ENCODE results near the gene HLA-DPB1. TPM values are rescaled to one million over a fixed set of nuclear protein-coding genes. Genes with fewer than 3 reads are reported as not detected.
A peak's percentile ranks its signal among the peaks of the same experiment; 100 is the strongest.
"Not testable (repeated sequence)": the region's sequence is repeated elsewhere in the genome, so short reads cannot be mapped to it uniquely, and the experiment has no call there.

Gene HLA-DPB1
- 25.4 and 47.3 TPM in 2 replicates for total RNA-seq (2014; rRNA removed; shearing (Covaris generic))

DNA sequence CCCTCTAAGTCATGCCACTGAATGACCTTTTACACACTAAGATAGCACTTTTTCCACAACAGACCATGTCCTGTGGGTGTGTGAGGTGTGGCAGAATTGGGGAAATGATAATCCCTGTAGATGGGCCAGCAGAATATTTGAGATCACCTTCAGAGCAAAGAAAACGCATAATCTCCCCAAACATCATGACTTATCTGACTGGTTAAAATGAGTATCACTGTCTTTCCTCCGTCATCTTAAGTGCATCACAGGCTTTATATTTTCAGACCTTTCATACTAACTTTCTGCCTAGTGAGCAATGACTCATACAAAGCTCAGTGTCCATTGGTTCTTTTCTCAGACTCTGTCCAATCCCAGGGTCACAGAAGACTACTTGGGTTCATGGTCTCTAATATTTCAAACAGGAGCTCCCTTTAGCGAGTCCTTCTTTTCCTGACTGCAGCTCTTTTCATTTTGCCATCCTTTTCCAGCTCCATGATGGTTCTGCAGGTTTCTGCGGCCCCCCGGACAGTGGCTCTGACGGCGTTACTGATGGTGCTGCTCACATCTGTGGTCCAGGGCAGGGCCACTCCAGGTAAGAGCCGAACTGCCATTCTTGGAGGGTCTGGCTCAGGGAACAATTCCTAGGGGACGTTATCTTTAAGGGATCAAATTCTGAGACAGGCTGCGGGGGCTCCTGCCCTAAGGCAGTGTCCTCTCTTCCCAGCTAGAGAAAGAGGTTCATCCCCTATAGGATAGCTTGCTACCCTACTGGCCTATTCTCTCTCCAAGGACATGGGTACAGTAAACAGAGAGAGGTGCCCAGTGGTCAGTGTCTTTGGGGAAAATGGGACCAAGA is at the start of gene HLA-DPB1:
HLA-DPB1 (plus strand) TSS at position 423 of the 838 bp plus-strand sequence; CDS start at position 475, 52 bp downstream.
- peak; percentile 45 for DNase-seq (ENCODE audit: low spot score)

DNA sequence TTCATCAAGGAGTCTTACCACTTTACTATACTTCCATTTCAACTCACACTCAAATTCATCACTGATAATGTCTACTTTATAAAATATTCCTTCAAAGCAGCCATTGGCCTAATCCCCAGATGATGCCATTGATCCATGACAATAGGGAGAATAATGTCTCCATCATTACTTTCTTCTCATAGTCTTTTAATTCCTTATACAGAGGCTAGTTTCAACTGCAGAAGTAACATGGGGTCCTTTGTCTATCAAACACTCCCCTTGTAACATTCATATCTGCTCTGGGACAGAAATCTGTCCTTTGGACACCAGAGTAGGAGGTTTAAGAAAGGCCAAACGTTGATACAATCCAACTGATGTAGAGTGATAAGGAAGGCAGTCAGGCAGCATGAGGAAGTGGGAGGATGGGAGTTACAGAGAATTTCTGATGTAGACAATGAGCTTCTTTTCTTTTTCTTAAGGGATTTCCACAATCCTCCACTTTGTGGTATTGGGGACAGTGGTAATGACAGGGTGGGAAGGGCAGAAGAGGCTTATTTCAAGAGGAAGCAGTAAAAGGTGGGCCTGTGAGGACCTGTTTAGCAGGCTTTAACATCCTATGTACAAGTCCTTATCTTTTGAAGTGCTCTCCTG is 47.5 kb upstream of the HLA-DPB1 start:
- no peak for DNase-seq (ENCODE audit: low spot score)

DNA sequence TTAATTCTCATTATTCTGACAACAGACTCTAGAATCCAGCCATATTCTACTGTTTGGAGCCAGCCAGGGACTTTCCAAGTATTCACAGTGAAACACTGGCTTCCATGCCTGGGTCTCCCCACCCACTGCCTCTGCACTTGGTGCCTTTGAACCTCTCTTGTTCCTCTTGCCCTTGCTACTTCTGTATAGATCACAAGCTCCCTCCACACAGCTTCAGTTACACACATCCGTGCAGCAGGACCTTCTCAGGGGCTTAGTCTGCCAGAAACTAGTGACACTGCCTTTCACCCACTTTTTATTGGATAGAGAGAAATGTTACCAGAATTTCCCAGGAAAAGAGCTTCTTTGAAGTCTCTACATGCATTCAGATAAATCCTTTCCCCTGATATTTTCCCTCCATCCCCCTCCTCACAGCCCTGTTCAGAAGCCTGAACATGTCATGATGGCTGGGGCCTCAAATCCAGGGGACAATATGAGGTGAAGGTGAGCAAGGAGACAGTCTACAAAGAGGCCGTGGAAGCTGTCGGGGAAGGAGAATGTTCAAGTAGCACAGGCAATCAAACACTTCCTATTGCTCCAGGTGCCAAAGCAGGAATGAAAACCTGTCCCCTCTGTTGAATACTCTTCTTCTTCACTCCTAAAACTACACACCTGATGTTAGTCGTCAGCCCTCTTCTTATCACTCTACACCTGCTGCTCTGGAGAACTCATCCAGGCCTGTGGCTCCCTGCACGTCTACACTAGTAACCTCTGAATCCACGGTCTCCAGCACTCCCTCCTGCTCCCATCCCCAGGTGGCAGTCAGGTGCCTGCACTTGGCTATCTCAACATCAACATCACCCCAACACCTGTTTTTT is 46.2 kb upstream of the HLA-DPB1 start:
- no peak for DNase-seq (ENCODE audit: low spot score)

DNA sequence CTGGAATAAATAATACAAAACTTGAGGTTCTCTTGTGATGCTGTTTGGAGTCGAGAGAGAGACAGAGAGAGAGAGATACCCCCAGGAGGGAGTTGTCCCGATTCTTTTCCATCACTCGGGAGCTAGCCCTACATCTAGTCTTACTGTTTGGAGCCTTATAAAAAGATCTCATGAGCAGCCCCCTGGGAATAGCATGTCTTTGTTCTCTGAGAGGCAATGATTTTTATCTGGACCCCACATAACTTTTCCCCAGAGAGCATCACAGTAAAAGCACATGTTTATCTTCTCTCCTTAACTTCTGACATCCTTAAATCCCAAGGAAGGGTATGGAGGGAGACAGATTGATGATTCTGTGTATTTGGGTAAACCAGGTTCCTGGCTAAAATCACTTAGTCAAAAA is 45.5 kb upstream of the HLA-DPB1 start:
- DNase-seq (ENCODE audit: low spot score) = no peak

DNA sequence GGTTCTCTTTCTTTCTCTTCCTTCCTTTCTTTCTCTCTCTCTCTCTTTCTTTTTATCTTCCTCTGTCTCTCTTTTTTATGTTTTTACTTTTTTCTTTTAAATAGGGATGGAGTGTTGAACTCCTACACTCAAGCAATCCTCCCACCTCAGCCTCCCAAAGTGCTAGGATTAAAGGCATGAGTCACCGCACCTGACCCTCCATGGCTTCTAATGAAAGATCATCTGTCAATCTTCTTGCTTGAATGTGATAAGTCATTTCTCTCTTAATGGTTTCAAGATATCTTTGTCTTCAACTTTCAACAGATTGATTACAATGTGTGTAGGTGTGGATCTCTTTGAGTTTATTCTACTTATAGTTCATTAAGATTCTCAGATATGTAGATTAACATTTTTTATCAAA is 41.2 kb upstream of the HLA-DPB1 start:
- DNase-seq (ENCODE audit: low spot score) = no peak

DNA sequence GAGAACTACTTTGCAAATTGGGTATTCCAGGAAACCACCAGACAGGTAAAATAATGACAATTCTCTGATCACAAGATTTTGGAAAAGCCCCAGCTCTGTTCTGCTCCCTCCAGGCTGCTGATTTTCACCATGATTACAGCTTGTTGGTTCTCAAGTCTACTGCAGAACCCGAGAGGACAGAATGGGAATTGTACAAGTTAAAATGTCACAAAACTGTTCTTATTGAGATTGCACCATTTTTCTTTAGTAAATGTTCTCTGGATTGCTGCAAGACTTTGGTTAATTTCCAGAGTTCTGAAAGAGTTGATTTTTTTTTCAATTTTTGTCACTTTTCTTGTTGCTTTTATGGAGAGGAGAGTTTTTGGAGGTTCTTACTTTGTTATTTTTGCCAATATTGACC is 39.3 kb upstream of the HLA-DPB1 start:
- no peak for DNase-seq (ENCODE audit: low spot score)

DNA sequence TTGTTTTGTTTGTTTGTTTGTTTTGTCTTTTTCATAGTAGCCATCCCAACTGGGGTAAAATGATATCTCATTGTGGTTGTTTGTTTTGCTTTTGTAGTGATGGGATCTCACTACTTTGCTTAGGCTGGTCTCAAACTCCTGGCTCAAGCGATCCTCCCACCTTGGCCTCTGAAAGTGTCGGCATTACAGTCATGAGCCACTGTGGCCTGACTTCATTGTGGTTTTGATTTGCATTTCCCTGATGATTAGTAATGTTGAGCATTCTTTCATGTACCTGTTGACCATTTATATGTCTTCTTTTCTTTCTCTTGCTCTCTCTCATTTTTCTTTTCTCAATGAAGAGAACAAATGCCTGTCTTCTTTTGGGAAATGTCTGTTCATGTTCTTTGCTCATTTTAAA is 35.6 kb upstream of the HLA-DPB1 start:
- DNase-seq (ENCODE audit: low spot score) = no peak

DNA sequence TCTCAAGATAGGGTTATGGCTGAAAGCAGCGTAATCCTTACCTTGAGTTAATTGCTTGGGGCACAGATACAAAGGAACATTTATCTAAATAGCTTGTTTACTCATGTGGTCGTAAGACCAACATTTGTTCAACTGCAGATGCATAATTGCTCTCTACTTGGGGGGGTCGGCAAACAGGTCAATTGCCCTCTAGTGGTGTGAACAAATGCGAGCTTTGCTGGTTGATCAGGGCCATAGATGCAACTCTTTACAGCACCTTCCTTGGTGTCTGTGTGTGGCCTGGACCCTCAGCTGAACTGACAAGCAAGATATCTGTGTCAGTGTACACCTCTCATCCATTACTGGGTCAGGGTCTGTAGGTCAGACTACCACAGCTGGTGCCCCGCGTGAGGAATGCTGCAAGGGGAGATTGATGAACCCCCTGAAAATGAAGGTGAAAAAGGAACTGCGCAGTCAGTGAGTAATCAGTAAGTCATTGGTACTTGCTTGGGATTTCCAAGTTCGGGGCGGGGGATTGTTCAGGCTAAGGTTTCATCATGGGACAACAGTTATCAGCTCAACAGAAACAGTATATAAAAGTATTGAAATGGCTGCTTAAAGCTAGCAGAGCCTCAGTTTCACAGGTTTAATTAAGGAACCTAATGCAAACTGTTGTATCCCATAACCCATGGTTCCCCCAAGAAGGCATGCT is 26.3 kb upstream of the HLA-DPB1 start:
- DNase-seq (ENCODE audit: low spot score) = no peak

DNA sequence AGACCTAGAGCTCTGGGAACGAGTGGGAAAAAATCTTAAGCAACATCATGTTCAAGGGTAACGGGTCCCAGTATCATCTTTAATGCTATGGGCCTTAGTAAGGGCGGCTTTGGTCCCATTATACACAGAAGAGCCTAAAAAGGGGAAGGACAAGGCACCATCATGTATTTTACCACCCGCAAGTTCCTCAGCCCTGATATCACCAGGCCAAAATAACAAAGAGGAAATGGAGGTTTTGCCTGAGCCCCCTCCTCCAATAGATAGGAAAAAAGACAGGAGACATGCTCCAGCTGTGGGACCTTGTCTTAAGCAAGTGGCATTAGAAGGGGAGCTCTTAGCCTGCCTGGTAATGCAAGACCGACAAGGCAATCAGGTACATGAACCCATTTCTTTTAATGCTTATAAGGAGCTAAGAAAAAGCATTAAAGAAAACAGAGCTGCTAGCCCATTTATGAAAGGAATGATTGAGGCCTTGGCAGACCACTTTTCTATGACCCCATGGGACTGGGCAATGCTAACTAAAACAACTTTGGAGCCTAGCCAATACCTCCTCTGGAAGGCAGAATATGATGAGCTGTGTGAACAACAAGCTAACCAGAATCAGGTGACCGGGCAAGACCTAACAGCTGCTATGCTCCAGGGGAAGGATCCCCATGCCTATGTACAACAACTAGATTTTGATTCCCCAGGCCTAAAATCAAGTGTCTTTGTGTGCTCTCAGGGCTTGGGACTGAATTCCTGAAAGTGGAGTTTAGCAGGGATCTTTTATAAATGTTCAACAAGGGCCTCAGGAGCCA is 25.6 kb upstream of the HLA-DPB1 start:
- DNase-seq (ENCODE audit: low spot score) = no peak

DNA sequence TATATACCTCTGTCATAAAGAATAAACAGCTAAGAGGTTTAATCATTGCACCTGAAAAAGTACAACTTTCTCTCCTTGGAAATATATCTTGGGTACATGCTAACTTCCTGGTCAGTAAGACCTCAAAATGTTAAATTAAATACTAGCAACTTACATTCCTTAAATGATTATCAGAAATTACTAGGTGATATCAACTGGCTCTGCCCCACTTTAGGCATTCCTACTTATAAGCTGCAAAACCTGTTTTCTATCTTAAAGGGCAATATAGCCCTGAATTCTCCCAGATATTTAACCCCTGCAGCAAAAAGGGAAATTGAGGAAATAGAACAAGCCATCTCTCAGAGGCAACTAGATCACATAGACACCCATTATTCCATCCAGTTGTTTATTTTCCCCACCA is 23.2 kb upstream of the HLA-DPB1 start:
- DNase-seq (ENCODE audit: low spot score) = no peak

DNA sequence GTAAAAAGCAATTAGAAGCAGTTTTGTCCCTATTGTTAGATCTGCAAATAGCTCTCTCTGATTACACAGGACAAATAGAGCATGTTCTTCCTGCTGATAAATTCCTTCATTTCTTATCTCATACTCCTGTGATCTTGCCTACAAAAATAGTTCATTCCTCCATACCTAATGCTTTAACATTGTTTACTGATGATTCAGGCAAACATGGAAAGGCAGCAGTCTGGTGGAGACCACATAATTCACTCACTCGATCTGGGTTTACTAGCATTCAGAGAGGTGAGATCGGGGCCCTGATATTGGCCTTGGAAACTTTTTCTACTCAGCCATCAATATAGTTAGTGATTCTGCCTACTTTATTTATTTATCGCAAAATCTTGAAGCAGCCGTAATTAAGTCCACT is 22.6 kb upstream of the HLA-DPB1 start:
- no peak for DNase-seq (ENCODE audit: low spot score)

DNA sequence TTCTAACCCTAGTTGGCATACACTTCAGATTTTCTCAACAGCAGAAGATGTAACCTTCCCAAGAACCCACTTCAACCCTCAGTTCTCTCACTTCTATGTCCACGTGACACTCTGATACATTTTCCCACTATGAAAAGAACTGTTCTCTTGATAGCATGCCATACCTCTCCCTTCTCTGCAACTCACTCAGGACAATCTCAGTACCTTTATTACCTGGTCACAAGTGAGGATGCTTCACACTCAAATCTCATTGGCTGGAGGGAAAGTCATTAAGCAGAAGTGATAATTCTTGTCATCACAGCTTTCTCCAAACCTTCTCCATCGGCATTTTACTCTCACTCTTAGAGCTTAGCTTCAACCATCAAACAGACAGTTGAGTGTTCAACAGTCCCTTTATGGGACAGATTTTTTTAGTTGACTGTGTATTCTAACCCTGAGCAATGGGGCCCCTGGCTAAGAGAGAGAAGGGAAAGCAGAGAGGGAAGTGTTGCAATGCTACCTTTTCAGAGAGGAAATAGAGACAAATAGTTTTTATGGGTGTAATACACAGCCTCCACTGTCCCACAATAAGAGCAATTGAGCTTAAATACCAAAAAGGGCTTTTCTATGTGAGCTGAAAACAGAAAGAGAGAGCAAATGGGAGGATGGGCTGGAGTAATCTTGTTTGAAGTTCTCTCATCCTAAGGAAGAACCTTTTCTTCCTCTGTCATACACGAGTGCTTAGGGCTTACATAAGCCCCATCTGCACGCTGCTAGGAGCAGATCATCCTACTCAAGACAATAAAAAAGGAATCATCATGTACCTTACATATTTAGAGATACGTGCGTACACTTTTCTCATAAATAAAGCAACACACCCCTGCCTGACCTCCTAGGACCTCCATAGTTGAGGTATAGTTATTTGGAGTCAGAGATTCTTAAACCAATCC is 18.3 kb upstream of the HLA-DPB1 start:
- no peak for DNase-seq (ENCODE audit: low spot score)

DNA sequence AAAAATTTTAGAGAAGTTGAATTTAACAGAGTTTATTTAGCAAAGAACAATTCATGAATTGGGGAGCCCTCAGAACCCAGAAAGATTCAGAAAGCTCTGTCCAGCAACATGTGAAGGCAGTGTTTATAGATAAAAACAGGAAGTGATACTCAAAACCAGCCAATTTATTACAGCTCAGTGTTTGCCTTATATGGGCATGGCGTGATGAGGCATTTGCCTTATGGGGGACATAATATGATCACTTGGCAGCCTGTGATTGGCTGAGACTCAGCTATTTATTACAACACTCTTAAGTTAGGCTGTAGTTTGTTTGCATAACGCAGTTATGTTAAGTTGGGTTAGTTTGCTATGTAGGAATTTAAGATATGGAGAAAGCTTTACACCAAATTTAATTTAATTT is 13.8 kb upstream of the HLA-DPB1 start:
- peak; percentile 62 for DNase-seq (ENCODE audit: low spot score)

DNA sequence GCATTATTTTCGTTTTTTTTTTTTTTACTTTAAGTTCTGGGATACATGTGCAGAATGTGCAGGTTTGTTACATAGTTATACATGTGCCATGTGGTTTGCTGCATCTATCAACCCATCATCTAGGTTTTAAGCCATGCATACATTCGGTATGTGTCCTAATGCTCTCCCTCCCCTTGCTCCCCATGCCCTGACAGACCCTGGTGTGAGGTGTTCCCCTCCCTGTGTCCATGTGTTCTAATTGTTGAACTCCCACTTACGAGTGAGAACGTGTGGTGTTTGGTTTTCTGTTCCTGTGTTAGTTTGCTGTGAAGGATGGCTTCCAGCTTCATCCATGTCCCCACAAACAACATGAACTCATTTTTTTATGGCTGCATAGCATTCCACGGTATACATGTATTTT is 12.4 kb upstream of the HLA-DPB1 start:
- DNase-seq (ENCODE audit: low spot score) = not testable (repeated sequence)

DNA sequence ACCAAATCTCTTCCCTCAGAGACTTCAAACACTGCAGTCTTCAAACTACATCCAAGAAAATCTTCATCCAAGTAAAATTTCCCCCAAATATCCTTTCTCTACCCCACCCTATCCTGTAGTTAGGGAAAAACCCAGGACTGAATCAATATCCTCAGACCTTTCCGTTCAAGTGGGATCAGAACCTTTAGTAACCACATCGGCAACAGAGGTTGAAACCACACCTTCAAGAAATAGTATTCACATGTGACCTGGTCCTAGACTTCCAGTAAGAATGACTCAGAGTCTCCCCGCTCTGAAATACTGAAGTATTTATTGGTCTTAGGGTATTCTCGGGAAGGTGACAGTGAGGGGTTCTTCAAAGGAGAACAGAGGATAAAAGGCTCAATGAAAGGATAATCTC is 11.1 kb upstream of the HLA-DPB1 start:
- DNase-seq (ENCODE audit: low spot score) = no peak

DNA sequence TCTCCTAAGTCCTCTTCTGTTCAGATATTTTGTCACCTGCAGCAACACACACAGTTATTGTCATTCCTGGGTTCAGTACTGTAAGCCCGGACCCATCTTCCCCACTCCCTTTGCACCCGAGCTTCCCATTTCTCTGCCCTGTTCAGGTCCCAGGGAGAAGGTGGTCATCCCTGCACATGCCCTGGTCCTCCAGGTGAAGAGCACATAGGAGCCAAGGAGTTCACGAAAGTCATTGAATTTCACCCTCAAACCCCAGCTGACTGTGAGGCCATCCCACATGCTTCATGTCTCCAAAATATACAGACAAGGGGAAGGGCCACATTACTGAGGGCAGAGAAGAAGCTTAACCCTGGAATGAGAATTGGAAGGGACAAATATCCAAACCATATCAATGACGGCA is 10.5 kb upstream of the HLA-DPB1 start:
- no peak for DNase-seq (ENCODE audit: low spot score)

DNA sequence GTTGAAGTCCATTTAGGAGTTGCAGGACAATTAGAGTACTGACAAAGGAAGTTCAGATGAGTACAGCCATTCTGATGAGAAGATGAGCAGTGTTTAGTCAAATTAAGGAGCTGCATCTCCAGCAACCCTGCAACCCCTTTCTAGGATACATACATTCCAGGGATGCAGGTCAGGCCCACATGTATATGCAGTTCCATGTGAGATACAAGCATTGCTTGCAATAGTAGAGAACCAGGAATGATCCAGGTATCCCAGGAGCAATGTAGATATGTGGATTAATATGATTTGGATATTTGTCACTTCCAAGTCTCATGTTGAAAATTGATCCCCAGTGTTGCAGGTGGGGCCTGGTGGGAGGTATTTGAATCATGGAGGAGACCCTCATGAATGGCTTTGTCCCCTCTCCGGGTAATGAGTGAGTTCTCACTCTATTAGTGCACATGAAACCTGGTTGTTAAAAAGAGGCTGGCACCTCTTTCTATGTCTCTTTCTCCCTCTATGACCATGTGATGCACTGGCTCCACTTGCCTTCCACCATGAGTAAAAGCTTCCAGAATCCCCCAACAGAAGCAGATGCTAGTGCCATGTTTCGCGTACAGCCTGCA is 8.8 kb upstream of the HLA-DPB1 start:
- DNase-seq (ENCODE audit: low spot score) = no peak

DNA sequence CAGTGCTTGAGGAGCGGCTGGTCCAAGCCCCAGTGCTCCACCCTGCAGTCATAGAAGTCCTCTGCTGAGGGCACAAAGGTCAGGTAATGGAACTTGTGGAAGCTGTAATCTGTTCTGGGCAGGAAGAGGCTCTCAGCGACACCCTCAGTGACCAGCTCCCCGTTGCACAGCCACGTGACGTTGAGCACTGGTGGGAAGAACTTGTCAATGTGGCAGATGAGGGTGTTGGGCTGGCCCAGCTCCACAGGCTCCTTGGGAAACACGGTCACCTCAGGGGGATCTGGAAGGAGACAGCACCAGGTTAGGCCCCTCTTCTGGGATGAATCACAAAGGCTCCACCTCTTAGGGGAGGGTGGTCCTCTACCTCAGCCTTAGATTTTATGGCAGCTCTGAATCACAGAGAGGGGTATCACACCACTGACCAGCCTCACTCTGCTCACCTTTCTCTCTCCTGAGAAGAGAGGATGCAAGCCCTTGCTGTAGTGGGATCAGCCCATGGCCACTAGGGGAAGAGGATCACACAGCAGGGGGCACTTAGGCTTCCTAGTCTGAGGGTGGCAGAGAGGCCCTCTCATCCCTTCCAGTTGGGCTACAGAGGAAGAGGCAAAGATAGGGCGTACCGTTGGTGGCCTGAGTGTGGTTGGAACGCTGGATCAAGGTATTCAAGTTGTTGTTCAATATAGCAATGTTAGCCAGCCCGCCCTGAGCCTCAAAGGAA is 6.6 kb upstream of the HLA-DPB1 start:
- DNase-seq (ENCODE audit: low spot score) = no peak

DNA sequence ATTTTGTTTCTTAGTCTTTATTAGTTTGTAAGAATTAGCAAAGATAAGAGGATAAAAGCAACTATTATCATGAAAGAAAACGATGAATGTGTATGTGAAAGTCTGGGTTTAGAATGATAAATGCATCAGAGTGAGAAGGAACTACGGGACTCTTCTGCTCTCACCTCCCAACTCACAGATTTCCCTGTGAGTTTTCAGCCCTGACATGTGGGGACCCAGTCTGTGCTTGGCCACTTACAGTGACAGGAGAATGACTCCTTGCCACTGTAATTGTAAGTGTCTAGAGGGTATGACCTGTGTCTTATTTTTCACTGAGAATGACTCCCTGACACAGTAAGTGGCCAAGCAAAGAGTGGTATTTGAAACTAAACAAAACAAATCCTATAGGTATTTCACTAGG is 4.9 kb upstream of the HLA-DPB1 start:
- DNase-seq (ENCODE audit: low spot score) = no peak
